IMR-90 (cell line): ENCODE results near the gene ACACA. TPM values are rescaled to one million over a fixed set of nuclear protein-coding genes. Genes with fewer than 3 reads are reported as not detected.

Source experiments
- ATAC-seq: fragments of 200-7000 bp; cut with Tn5 transposase; 2 replicates; pipeline ENCODE4 v1.9.1; 2020; ENCODE audit warnings: low read depth, mild to moderate bottlenecking, moderate library complexity
- BruUV-seq: library from RNA; stranded (reverse); fragments of 400-500 nt; replicated peaks from 2 replicates; lab custom pipeline; 2021; lab: Mats Ljungman, UMichigan
- CTCF ChIA-PET: fragments of 300-600 bp; formaldehyde crosslinking; extraction: SDS; loops from one replicate; lab custom pipeline; 2021; ENCODE audit warnings: antibody characterized with exemption; lab: Yijun Ruan, JAX
- POLR2A ChIA-PET: fragments of 300-600 bp; sonication (Branson Sonifier 250); formaldehyde crosslinking; loops from one replicate; lab custom pipeline; 2022; ENCODE audit warnings: antibody characterized with exemption; ENCODE audit not compliant: unreplicated experiment; lab: Charles Lee
- DNase-seq: peaks from one replicate; pipeline ENCODE4 v3.0.0; 2013
- H2AFZ ChIP-seq: replicated peaks from 2 replicates; pipeline ENCODE3; 2013; ENCODE audit warnings: low read length, mild to moderate bottlenecking; ENCODE audit not compliant: poor library complexity
- H2AK5ac ChIP-seq: 2 replicates; pipeline ENCODE4 v1.6.1; 2013; ENCODE audit warnings: low read depth, low read length, inconsistent platforms
- H2AK9ac ChIP-seq: replicated peaks from 2 replicates; pipeline ENCODE3; 2013; ENCODE audit warnings: mild to moderate bottlenecking, low read depth, low read length, moderate library complexity; ENCODE audit not compliant: poor library complexity
- H2BK120ac ChIP-seq: 2 replicates; pipeline ENCODE4 v1.6.1; 2013; ENCODE audit warnings: low read depth, low read length, inconsistent platforms
- H2BK15ac ChIP-seq: 3 replicates; pipeline ENCODE4 v1.6.1; 2013; ENCODE audit warnings: low read depth, low read length, inconsistent platforms
- H2BK20ac ChIP-seq: 2 replicates; pipeline ENCODE4 v1.6.1; 2013; ENCODE audit warnings: low read depth, mild to moderate bottlenecking, inconsistent platforms, low read length, moderate library complexity
- H2BK5ac ChIP-seq: 2 replicates; pipeline ENCODE4 v1.6.1; 2013; ENCODE audit warnings: mild to moderate bottlenecking, low read depth, low read length, inconsistent platforms; ENCODE audit not compliant: poor library complexity, severe bottlenecking
- H3K14ac ChIP-seq: replicated peaks from 2 replicates; pipeline ENCODE4 v1.6.1; 2013; ENCODE audit warnings: low read depth, low read length, inconsistent platforms
- H3K18ac ChIP-seq: 2 replicates; pipeline ENCODE4 v1.6.1; 2013; ENCODE audit warnings: low read depth, low read length, control low read depth
- H3K23ac ChIP-seq: 2 replicates; pipeline ENCODE4 v1.6.1; 2013; ENCODE audit warnings: low read depth, low read length, inconsistent platforms
- H3K27ac ChIP-seq: 2 replicates; pipeline ENCODE4 v1.5.1; 2013; ENCODE audit warnings: mild to moderate bottlenecking, control low read depth, low read length; ENCODE audit not compliant: insufficient read depth
- H3K27me3 ChIP-seq: 2 replicates; pipeline ENCODE4 v1.6.1; 2013; ENCODE audit warnings: low read length; ENCODE audit not compliant: control insufficient read depth, insufficient read depth
- H3K36me3 ChIP-seq: 2 replicates; pipeline ENCODE4 v1.6.1; 2013; ENCODE audit warnings: low read length, mixed read lengths; ENCODE audit not compliant: control insufficient read depth, insufficient read depth
- H3K4ac ChIP-seq: 2 replicates; pipeline ENCODE4 v1.6.1; 2013; ENCODE audit warnings: low read depth, low read length, inconsistent platforms
- H3K4me1 ChIP-seq: 2 replicates; pipeline ENCODE4 v1.6.1; 2013; ENCODE audit warnings: low read length, mixed read lengths; ENCODE audit not compliant: control insufficient read depth, insufficient read depth
- H3K4me2 ChIP-seq: 2 replicates; pipeline ENCODE4 v1.6.1; 2013; ENCODE audit warnings: low read depth, mild to moderate bottlenecking, control low read depth, low read length, moderate library complexity
- H3K4me3 ChIP-seq: 2 replicates; pipeline ENCODE4 v1.5.1; 2013; ENCODE audit warnings: low read depth, mild to moderate bottlenecking, control low read depth, low read length, moderate library complexity; ENCODE audit not compliant: insufficient read depth
- H3K56ac ChIP-seq: 2 replicates; pipeline ENCODE4 v1.6.1; 2013; ENCODE audit warnings: low read length, inconsistent platforms; ENCODE audit not compliant: insufficient read depth; ENCODE audit errors: extremely low read depth
- H3K79me1 ChIP-seq, 2 experiments: 2 replicates each; pipeline ENCODE4 v1.6.1; 2013; ENCODE audit warnings: low read length in 2 of 2, inconsistent platforms in 1 of 2, low read depth in 1 of 2
- H3K9ac ChIP-seq: 2 replicates; pipeline ENCODE4 v1.6.1; 2013; ENCODE audit warnings: low read depth, low read length, control low read depth
- H3K9me1 ChIP-seq: 2 replicates; pipeline ENCODE4 v1.6.1; 2013; ENCODE audit warnings: low read length, inconsistent platforms; ENCODE audit not compliant: insufficient read depth
- H3K9me3 ChIP-seq: 2 replicates; pipeline ENCODE4 v1.6.1; 2013; ENCODE audit warnings: low read length; ENCODE audit not compliant: control insufficient read depth, insufficient read depth
- H4K20me1 ChIP-seq: 2 replicates; pipeline ENCODE4 v1.6.1; 2013; ENCODE audit warnings: low read length, inconsistent platforms; ENCODE audit not compliant: insufficient read depth
- H4K5ac ChIP-seq: 2 replicates; pipeline ENCODE4 v1.6.1; 2013; ENCODE audit warnings: mild to moderate bottlenecking, low read depth, low read length, control low read depth
- H4K8ac ChIP-seq, 2 experiments: 2 replicates each; pipeline ENCODE4 v1.6.1; 2013; ENCODE audit warnings: low read depth in 2 of 2, low read length in 2 of 2, control low read depth in 1 of 2, inconsistent platforms in 1 of 2
- H4K91ac ChIP-seq: 2 replicates; pipeline ENCODE4 v1.6.1; 2013; ENCODE audit warnings: low read depth, low read length, inconsistent platforms; ENCODE audit not compliant: insufficient read depth
- ELK1 ChIP-seq: fragments of 150-350 bp; IDR thresholded peaks from 2 replicates; pipeline ENCODE4 v1.6.1; 2016; ENCODE audit warnings: low read depth, mild to moderate bottlenecking, low read length, moderate library complexity, borderline replicate concordance
- FOS ChIP-seq: fragments of 150-350 bp; IDR thresholded peaks from 2 replicates; pipeline ENCODE4 v1.6.1; 2016; ENCODE audit warnings: low read depth, low read length
- MAFK ChIP-seq: IDR thresholded peaks from 2 replicates; pipeline ENCODE4 v1.6.1; 2012; ENCODE audit warnings: low read depth, low read length, improper control_type of control experiment
- MAZ ChIP-seq: IDR thresholded peaks from 2 replicates; pipeline ENCODE4 v1.6.1; 2012; ENCODE audit warnings: low read depth, mild to moderate bottlenecking, low read length, improper control_type of control experiment, moderate library complexity, borderline replicate concordance
- RFX5 ChIP-seq: IDR thresholded peaks from 2 replicates; pipeline ENCODE4 v1.8.0; 2012; ENCODE audit warnings: low read depth, mild to moderate bottlenecking, low read length, moderate library complexity
- SMC3 ChIP-seq: fragments of 150-350 bp; IDR thresholded peaks from 2 replicates; pipeline ENCODE4 v1.6.1; 2016; ENCODE audit warnings: low read depth, mild to moderate bottlenecking, antibody characterized with exemption, low read length, moderate library complexity
- USF2 ChIP-seq: fragments of 150-350 bp; IDR thresholded peaks from 2 replicates; pipeline ENCODE4 v1.6.1; 2017; ENCODE audit warnings: mild to moderate bottlenecking, antibody characterized with exemption, low read length, low read depth
- WGBS, 2 experiments: methylation state at CpG; one replicate each; pipeline versions ENCODE4 v1.1.5 to v1.1.7; 2013; ENCODE audit warnings: missing lambda C conversion rate in 2 of 2; ENCODE audit not compliant: insufficient read length in 1 of 2; ENCODE audit errors: extremely low coverage in 2 of 2; 5-methylcytosine and 5-hydroxymethylcytosine counted together
- dilution Hi-C: fragments of 300-500 bp; cut with HindIII; formaldehyde crosslinking; loops from one replicate; pipeline ENCODE4 v1.14.3; 2018; ENCODE audit warnings: low sequenced_read_pairs; ENCODE audit not compliant: unreplicated experiment
- in situ Hi-C: fragments of 300-500 bp; cut with MboI; formaldehyde crosslinking; loops from 3 replicates; pipeline ENCODE4 v1.14.3; 2019; ENCODE audit warnings: low sequenced_read_pairs, inconsistent platforms, mixed read lengths
- intact Hi-C: fragments of 100-400 bp; cut with micrococcal nuclease; formaldehyde crosslinking; loops from 2 replicates; pipeline ENCODE4 v1.10.0; 2022
- polyA plus RNA-seq, 3 experiments: library from polyadenylated mRNA; depleted of rRNA; stranded (reverse); fragments of >200 nt; gene quantifications; 2 replicates each; pipeline ENCODE4 v1.2.3, GENCODE V29; 2012; ENCODE audit warnings: low replicate concordance in 1 of 3
- total RNA-seq: library from RNA; depleted of rRNA; stranded (reverse); fragments of >200 nt; gene quantifications from 2 replicates; pipeline ENCODE4 v1.2.3, GENCODE V29; 2012

Gene ACACA
- total and polyA plus RNA-seq, 2 of the 4 experiments (the other 2 are of a cell fraction) = 21.3 to 39.1 TPM

- no peak overlapping the region for H2BK15ac ChIP-seq
- H4K91ac ChIP-seq = no peak overlapping the region
- no peak for DNase-seq
- no peak for ATAC-seq
- H2BK120ac ChIP-seq = no peak overlapping the region
- H3K56ac ChIP-seq = no peak overlapping the region
- H3K9me1 ChIP-seq = no peaks in the 10 kb centered on the region
- no peaks in the 10 kb centered on the region for H3K36me3 ChIP-seq
- ChIA-PET CTCF (interaction anchor here (0.6 kb wide), 1 partner anchor 125 kb away, joined by 3 read pairs; no protein-coding TSS in a partner anchor), POLR2A (no interaction called here)
- H3K23ac ChIP-seq = no peak overlapping the region
- no peak overlapping the region for H3K4ac ChIP-seq
- no peaks in the 10 kb centered on the region for H4K20me1 ChIP-seq
- no peak overlapping the region for H2AFZ ChIP-seq
- H3K9ac ChIP-seq = no peak overlapping the region
- H3K9me3 ChIP-seq = no peaks in the 10 kb centered on the region
- H4K8ac ChIP-seq = no peak overlapping the region
- no TSS peak for BruUV-seq
- no peak overlapping the region for H3K4me3 ChIP-seq
- H3K27ac ChIP-seq = no peak overlapping the region
- H3K27me3 ChIP-seq = no peaks in the 10 kb centered on the region
- no peaks in the 10 kb centered on the region; a peak in 1 of 4 replicates for H3K79me1 ChIP-seq
- no peak overlapping the region for H3K14ac ChIP-seq
- in situ Hi-C loops (no loop called here), dilution Hi-C loops (no loop called here), intact Hi-C loops (no loop called here)
- H2AK9ac ChIP-seq = no peak overlapping the region
- H3K4me1 ChIP-seq = no peaks in the 10 kb centered on the region
- H3K18ac ChIP-seq = no peak overlapping the region
- no peak for TF ChIP-seq ELK1
- no peak for TF ChIP-seq SMC3
- no peak for TF ChIP-seq FOS
- TF ChIP-seq MAFK = no peak
- no peak for TF ChIP-seq MAZ
- TF ChIP-seq RFX5 = no peak
- TF ChIP-seq USF2 = no peak
- H3K4me2 ChIP-seq = no peak overlapping the region
- no peak overlapping the region for H2AK5ac ChIP-seq
- H4K5ac ChIP-seq = no peak overlapping the region
- H2BK5ac ChIP-seq = no peak overlapping the region
- WGBS, 2 experiments = no CpG with 5 or more reads among the region's 2 CpGs
- no peak overlapping the region for H2BK20ac ChIP-seq
These were observed 174.7 kb downstream of the ACACA start for GRCh38 chr17:37231887-37232286.
